ENCODE results near the gene ABI3. TPM values are rescaled to one million over a fixed set of nuclear protein-coding genes. Genes with fewer than 3 reads are reported as not detected.
A peak's percentile ranks its signal among the peaks of the same experiment; 100 is the strongest.

The ABI3 gene
- total RNA-seq, 1 donor from 2014 or later, result 15.8 TPM

DNA sequence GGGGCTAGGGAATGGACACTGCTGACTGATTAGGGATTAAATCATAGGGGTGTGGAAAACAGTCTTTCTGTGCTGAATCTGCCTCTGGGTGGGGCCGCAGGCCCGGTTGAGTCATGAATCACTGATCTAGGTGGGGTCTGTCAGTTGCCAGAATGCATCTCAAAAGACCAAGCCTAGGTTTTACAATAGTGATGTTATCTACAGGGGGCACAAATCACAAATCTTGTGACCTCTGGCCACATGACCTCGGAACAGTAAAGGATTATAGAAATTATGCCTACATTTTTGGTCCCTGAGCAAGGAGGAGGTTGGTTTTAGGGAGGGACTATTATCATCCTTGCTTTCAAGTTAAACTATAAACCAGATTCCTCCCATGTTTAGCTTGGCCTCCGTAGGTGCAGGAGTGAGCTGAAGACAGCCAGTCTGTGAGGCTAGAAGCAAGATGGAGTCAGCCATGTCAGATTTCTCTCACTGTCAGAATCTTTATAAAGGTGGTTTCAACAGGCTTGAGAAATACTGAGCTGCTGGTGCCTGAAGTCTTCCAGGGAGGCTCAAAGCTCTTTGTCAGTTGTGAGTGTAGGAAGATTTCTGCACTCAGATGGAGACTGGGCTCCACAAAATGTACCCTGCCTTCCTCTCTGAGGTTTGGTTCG is 13.0 kb upstream of the ABI3 start:
- DNase-seq (ENCODE audit: low spot score), result no peak

- DNase-seq (ENCODE audit: low spot score), result no peak
Observed at GRCh38 chr17:49198211-49198610, 12.3 kb upstream of the ABI3 start.

GRCh38 chr17:49200423-49201083 is 10.0 kb upstream of the ABI3 start:
- no peak for DNase-seq (ENCODE audit: low spot score)

DNA sequence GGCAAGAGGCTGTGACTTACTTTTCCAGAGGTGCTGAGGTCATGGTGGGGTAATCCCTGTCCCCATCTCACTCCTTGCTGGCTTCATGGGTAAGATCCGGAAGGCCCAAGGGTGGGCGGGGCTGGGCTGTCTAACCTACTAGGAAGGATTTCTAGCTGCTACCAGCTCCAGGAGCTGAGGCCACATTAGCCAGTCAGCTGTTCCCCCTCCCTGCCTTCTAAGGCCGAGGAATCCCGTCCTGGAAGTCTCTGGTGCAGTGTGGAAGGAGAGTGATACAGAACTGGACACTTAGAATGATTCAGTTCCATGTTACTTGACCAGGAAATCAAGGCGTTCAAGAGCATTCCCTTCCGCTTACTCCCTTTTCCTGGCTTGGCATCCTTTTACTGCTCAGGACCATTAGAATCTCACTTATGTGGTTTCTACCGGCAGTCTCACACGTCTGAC is 9.0 kb upstream of the ABI3 start:
- DNase-seq (ENCODE audit: low spot score), result no peak

DNA sequence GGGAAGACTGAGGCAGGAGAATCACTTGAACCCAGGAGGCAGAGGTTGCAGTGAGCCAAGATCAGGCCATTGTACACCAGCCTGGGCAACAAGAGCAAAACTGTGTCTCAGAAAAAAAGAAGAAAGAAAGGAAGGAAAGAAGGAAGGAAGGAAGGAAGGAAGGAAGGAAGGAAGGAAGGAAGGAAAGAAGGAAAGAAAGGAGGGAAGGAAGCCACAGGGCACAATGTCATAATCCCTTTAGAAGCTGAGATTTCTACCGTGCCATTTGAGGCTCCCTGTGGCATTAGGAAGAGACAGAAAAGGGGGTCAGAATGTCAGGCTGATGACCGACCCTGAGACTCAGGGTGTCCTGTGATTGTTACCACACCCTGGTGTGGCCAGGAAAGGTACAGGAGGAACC is 6.7 kb upstream of the ABI3 start:
- no peak for DNase-seq (ENCODE audit: low spot score)

GRCh38 chr17:49204516-49204915 is 6.0 kb upstream of the ABI3 start:
- DNase-seq (ENCODE audit: low spot score), result no peak

DNA sequence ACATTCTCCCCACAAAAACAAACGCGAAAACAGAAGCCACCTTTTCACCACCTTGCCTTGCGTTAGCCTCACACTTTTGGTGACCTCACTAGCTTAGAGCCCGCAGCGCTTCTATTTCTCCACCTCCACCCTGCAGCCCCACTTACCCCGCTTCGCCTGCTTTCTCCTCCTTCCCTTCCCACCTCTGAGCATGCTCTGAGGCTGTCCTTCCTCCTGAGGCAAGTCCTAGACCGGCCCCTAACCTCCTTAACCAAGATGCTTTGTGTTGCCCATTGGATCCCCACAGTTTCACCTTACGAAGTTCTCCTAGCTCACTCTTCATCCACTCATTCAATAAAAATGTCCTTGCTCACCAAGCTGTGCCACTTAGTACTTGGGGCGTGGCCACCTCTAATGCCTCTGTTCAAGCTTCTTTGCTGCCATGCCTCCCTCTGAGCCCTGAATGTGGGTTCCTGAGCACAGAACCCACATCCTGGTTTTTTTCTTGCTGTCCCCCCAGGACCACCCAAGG is 1.4 kb upstream of the ABI3 start:
- DNase-seq (ENCODE audit: low spot score), result no peak

- DNase-seq (ENCODE audit: low spot score), result no peak
Observed at GRCh38 chr17:49213399-49213798, 2.9 kb downstream of the ABI3 start.

- DNase-seq (ENCODE audit: low spot score), result no peak
Observed at GRCh38 chr17:49213847-49214246, 3.3 kb downstream of the ABI3 start.

- DNase-seq (ENCODE audit: low spot score), result peak; percentile 71
Observed at GRCh38 chr17:49214676-49215360, 4.3 kb downstream of the ABI3 start.

GRCh38 chr17:49216482-49216881 is 6.0 kb downstream of the ABI3 start:
- no peak for DNase-seq (ENCODE audit: low spot score)

DNA sequence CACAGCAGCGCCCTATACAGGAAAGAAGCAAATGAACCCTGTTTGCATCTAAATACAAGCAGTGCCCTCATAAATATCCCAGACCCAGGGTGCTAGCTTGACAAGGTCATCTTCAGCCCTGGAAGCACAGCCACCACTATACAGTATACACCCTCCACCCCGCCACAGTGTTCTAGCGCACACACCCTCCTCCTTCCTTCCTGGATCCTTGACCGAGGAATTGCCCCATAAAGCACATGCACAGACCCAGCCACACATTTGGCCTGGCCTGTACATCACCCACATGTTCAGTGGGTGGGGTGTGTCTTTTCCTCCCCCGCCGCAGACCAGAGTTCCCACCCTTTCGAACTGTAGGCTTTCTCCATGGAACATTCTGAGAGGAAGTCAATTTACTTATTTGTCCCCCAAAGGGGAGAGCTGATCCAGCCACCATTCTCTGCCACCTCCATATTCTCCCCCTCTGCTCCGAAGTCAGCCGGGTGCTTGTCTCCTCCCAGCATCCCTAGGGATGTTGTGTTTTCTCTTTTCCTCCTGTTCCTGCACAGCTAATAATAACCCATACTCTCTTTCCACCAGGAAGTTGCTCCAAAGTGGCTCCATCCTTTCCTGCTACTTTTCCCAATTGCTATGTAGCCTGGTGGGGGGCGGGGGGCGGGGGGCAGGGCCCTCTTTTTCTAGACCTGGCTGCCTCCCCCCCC is 6.6 kb downstream of the ABI3 start:
- DNase-seq (ENCODE audit: low spot score), result no peak

DNA sequence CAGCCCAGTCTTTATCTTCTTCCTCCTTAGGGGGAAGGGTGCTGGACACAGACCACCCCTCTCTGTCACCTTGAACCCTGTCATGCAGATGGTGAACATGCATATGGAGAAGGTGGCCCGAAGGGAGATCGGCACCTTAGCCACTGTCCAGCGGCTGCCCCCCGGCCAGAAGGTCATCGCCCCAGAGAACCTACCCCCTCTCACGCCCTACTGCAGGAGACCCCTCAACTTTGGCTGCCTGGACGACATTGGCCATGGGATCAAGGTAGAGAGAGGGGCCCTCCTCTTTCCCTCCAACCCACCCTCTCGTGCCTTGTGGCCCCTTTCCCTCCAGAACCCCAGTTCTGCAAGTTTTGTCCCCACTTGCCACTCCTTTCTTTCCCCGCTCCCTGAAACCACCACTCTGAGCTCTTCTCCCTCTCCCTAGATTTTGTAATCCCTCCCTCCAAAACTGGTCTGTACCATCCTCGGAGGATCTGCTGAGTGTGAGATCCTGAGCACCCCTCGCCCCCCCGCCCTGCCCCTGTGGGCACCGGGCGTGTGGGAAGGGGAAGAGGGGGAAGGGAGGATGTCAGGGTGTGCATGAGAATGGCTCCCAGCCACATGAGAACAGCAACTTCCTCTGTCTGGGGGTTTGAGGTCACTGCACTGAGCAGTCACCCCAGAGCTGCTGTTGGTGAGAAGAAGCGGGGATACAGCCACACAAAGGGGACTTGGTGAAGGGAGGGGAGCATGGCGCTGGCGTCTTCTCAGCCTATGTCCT is 7.3 kb downstream of the ABI3 start:
- peak; percentile 70 for DNase-seq (ENCODE audit: low spot score)

DNA sequence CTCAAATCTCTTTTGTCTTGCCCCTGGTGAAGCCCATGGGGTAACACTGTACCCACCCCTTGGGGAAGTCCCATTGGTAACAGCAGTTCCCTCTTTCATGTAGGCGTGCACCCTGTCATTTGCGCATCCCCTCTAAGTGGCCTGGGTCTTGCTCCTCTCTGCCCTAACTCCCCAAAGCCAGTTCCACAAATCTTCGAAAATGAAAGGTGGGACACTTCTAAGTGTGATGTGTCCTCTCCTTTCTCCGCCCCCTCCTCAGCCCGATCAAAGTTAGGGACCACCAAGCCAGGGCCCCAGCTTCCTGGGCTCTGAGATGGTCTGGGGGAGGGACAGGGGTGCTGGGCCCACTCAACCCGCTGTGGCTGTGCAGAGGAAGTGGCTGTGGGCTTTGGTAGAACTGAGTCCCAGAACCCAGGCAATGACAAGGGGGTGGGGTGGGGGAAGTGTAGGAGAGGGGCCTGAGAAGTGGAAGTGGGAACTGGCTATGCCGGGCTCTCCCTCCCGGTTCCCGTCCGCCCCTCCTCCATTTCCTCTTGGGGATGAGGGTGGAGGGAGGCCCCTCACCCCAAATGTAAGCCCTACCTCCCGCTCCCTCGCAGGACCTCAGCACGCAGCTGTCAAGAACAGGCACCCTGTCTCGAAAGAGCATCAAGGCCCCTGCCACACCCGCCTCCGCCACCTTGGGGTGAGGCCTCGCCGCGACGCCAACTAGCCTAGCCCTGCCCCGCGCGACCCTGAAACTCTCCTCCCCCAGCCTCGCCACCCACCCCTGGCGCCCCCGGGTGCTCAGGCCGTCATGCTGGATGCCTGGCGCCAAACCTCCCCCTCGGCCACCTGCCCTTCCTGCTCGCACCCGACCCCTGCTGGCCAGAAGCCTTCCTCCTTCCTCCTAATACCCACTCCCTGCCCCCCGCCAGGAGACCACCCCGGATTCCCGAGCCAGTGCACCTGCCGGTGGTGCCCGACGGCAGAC is 8.7 kb downstream of the ABI3 start:
- DNase-seq (ENCODE audit: low spot score), result no peak

GRCh38 chr17:49219987-49220386 is 9.5 kb downstream of the ABI3 start:
- no peak for DNase-seq (ENCODE audit: low spot score)

GRCh38 chr17:49223168-49223516 is 12.6 kb downstream of the ABI3 start:
- DNase-seq (ENCODE audit: low spot score), result no peak

- no peak for DNase-seq (ENCODE audit: low spot score)
Observed at GRCh38 chr17:49223517-49224197, 13.2 kb downstream of the ABI3 start.

GRCh38 chr17:49224198-49224996 is 13.9 kb downstream of the ABI3 start:
- DNase-seq (ENCODE audit: low spot score), result no peak

GRCh38 chr17:49224997-49225337 is 14.5 kb downstream of the ABI3 start:
- no peak for DNase-seq (ENCODE audit: low spot score)
